ENCODE results near the gene ZNF621.
"Not testable (repeated sequence)": the region's sequence is repeated elsewhere in the genome, so short reads cannot be mapped to it uniquely, and the experiment has no call there.

The ZNF621 gene

GRCh38 chr3:40550167-40550566 is 25.4 kb downstream of the ZNF621 start:
- no peak for DNase-seq

- no peak for DNase-seq
Measured at GRCh38 chr3:40557575-40558161, 32.9 kb downstream of the ZNF621 start.

GRCh38 chr3:40562482-40562881 is 37.7 kb downstream of the ZNF621 start:
- DNase-seq = not testable (repeated sequence)

- not testable (repeated sequence) for DNase-seq
Measured at GRCh38 chr3:40565629-40566028, 40.9 kb downstream of the ZNF621 start.

- DNase-seq = no peak
Measured at GRCh38 chr3:40566694-40567093, 41.9 kb downstream of the ZNF621 start.

- DNase-seq = no peak
Measured at GRCh38 chr3:40572588-40572987, 47.8 kb downstream of the ZNF621 start.

- no peak for DNase-seq
Measured at GRCh38 chr3:40574050-40574449, 49.3 kb downstream of the ZNF621 start.

- no peak for DNase-seq
Measured at GRCh38 chr3:40574661-40575060, 49.9 kb downstream of the ZNF621 start.

- no peak for DNase-seq
Measured at GRCh38 chr3:40576396-40576795, 51.6 kb downstream of the ZNF621 start.

- peak; percentile 28 for DNase-seq
Measured at GRCh38 chr3:40580494-40581091, 55.8 kb downstream of the ZNF621 start.

GRCh38 chr3:40581166-40581565 is 56.4 kb downstream of the ZNF621 start:
- no peak for DNase-seq

GRCh38 chr3:40582401-40583027 is 57.8 kb downstream of the ZNF621 start:
- no peak for DNase-seq

GRCh38 chr3:40583691-40584090 is 58.9 kb downstream of the ZNF621 start:
- DNase-seq = no peak

- no peak for DNase-seq
Measured at GRCh38 chr3:40584625-40585189, 59.9 kb downstream of the ZNF621 start.

- DNase-seq = no peak
Measured at GRCh38 chr3:40585381-40586016, 60.7 kb downstream of the ZNF621 start.

GRCh38 chr3:40586901-40587300 is 62.1 kb downstream of the ZNF621 start:
- no peak for DNase-seq

GRCh38 chr3:40588406-40588805 is 63.6 kb downstream of the ZNF621 start:
- no peak for DNase-seq
